CD4-positive, alpha-beta T cell (primary cell): ENCODE measurements around the gene ZNF536. TPM values are rescaled to one million over a fixed set of nuclear protein-coding genes. Genes with fewer than 3 reads are reported as not detected.

Experiments
- ATAC-seq: fragments of 200-7000 bp; cut with Tn5 transposase; one replicate; pipeline ENCODE4 v1.10.0; 2022; ENCODE audit warnings: mild to moderate bottlenecking; ENCODE audit not compliant: poor library complexity
- CTCF ChIA-PET: fragments of 350-600 bp; sonication (Branson Sonifier 250); formaldehyde crosslinking; loops from one replicate; lab custom pipeline; 2021; ENCODE audit warnings: antibody characterized with exemption, inconsistent platforms; lab: Charles Lee
- POLR2A ChIA-PET: fragments of 350-600 bp; sonication (Branson Sonifier 250); formaldehyde crosslinking; loops from one replicate; lab custom pipeline; 2021; ENCODE audit warnings: antibody characterized with exemption, inconsistent platforms; lab: Charles Lee
- DNase-seq, 14 experiments: peaks; one replicate each; pipeline ENCODE4 v3.0.0-alpha.2; 2013 to 2020; ENCODE audit warnings: mixed read lengths in 2 of 14
- H3K27ac ChIP-seq, 2 donors: one replicate each; pipeline versions ENCODE4 v1.5.1 to v1.7.0; 2013; ENCODE audit warnings: low read length in 2 of 2, low read depth in 1 of 2, mild to moderate bottlenecking in 1 of 2
- H3K27me3 ChIP-seq, 2 experiments: 1 replicate in 1 of 2; 2 replicates in 1 of 2; pipeline versions ENCODE4 v1.6.1 to v1.7.0; 2013; ENCODE audit warnings: low read length in 2 of 2, control low read depth in 1 of 2, mild to moderate bottlenecking in 1 of 2, moderate library complexity in 1 of 2; ENCODE audit not compliant: insufficient read depth in 2 of 2, control insufficient read depth in 1 of 2
- H3K36me3 ChIP-seq: one replicate; pipeline ENCODE4 v1.6.1; 2013; ENCODE audit warnings: low read length, control low read depth; ENCODE audit not compliant: insufficient read depth
- H3K4me1 ChIP-seq: one replicate; pipeline ENCODE4 v1.6.1; 2013; ENCODE audit warnings: low read length, control low read depth; ENCODE audit not compliant: insufficient read depth
- H3K4me3 ChIP-seq: one replicate; pipeline ENCODE4 v1.5.1; 2013; ENCODE audit warnings: mild to moderate bottlenecking, low read length, moderate library complexity
- H3K9me3 ChIP-seq, 2 experiments: 1 replicate in 1 of 2; 2 replicates in 1 of 2; pipeline versions ENCODE4 v1.6.1 to v1.7.0; 2013; ENCODE audit warnings: low read length in 2 of 2, mild to moderate bottlenecking in 2 of 2, control low read depth in 1 of 2, moderate library complexity in 1 of 2; ENCODE audit not compliant: control insufficient read depth in 1 of 2, insufficient read depth in 1 of 2
- H3K27ac Mint-ChIP-seq: one replicate; pipeline ENCODE4 v1.8.0; 2020; ENCODE audit warnings: mixed read lengths
- H3K27me3 Mint-ChIP-seq: one replicate; pipeline ENCODE4 v1.8.0; 2021; ENCODE audit warnings: mixed read lengths
- H3K36me3 Mint-ChIP-seq: one replicate; pipeline ENCODE4 v1.8.0; 2021; ENCODE audit warnings: low read depth, mixed read lengths
- H3K4me1 Mint-ChIP-seq: one replicate; pipeline ENCODE4 v1.8.0; 2021; ENCODE audit warnings: low read depth, mixed read lengths
- H3K4me3 Mint-ChIP-seq: one replicate; pipeline ENCODE4 v1.8.0; 2020; ENCODE audit warnings: mild to moderate bottlenecking, mixed read lengths
- H3K9me3 Mint-ChIP-seq: one replicate; pipeline ENCODE4 v1.8.0; 2020; ENCODE audit warnings: mixed read lengths
- intact Hi-C, 2 experiments: fragments of 100-400 bp; cut with DNase I in 1 of 2; cut with micrococcal nuclease in 1 of 2; formaldehyde crosslinking; loops; one replicate each; pipeline versions ENCODE4 v1.15.1 to v1.9.0; 2023 to 2025; cut with DNase I, micrococcal nuclease
- total RNA-seq, 174 experiments: library from RNA in 2 of 174; stranded (reverse) in 2 of 174; gene quantifications; one replicate each; pipeline ENCODE4 v1.2.3 and lab custom pipeline; 2021 to 2026
- TF ChIP-seq, protein P1 (sequence below): fragments of 200-600 bp; IDR thresholded peaks from one replicate; pipeline ENCODE4 v1.8.0; 2022; ENCODE audit warnings: antibody characterized with exemption, mild to moderate bottlenecking

The ZNF536 gene
- total RNA-seq, 2 experiments from 2014 or later, result not detected

DNA sequence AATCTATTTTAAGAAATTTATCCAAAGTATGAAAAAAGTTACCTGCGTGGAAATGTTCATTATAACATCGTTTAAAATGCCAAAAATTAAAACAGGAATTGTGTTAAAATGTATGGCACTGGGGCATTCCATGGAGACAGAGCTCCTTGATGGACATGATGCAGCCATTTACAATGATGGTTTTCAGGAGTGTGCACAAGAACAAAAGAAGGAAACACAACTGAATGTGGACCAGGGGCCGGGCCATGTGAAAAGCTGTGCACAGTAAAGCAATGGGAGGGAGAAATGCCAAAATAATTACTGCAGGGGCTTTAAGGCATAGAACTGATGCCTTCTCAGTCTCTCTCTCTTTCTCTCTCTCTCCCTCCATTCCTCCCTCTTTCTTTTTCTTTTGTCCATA, 115.0 kb downstream of the ZNF536 start:
- ATAC-seq (no peak), DNase-seq (no peak)
- Mint-ChIP-seq H3K9me3 (peaks cover 6% of the 10 kb centered on the region), H3K27ac (no peak overlapping the region), H3K4me3 (no peak overlapping the region), H3K27me3 (peaks cover 49% of the 10 kb centered on the region), H3K4me1 (no peaks in the 10 kb centered on the region), H3K36me3 (no peaks in the 10 kb centered on the region)
- no peak overlapping the region for H3K4me3 ChIP-seq
- intact Hi-C loops, result no loop called here
- TF ChIP-seq, protein P1, sequence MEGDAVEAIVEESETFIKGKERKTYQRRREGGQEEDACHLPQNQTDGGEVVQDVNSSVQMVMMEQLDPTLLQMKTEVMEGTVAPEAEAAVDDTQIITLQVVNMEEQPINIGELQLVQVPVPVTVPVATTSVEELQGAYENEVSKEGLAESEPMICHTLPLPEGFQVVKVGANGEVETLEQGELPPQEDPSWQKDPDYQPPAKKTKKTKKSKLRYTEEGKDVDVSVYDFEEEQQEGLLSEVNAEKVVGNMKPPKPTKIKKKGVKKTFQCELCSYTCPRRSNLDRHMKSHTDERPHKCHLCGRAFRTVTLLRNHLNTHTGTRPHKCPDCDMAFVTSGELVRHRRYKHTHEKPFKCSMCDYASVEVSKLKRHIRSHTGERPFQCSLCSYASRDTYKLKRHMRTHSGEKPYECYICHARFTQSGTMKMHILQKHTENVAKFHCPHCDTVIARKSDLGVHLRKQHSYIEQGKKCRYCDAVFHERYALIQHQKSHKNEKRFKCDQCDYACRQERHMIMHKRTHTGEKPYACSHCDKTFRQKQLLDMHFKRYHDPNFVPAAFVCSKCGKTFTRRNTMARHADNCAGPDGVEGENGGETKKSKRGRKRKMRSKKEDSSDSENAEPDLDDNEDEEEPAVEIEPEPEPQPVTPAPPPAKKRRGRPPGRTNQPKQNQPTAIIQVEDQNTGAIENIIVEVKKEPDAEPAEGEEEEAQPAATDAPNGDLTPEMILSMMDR, result no peak
- POLR2A ChIA-PET, result no interaction called here
- H3K36me3 ChIP-seq, result no peaks in the 10 kb centered on the region
- no peak overlapping the region for H3K27ac ChIP-seq
- H3K9me3 ChIP-seq, result no peaks in the 10 kb centered on the region
- CTCF ChIA-PET, result no interaction called here
- H3K4me1 ChIP-seq, result no peaks in the 10 kb centered on the region
- H3K27me3 ChIP-seq, result no peaks in the 10 kb centered on the region

DNA sequence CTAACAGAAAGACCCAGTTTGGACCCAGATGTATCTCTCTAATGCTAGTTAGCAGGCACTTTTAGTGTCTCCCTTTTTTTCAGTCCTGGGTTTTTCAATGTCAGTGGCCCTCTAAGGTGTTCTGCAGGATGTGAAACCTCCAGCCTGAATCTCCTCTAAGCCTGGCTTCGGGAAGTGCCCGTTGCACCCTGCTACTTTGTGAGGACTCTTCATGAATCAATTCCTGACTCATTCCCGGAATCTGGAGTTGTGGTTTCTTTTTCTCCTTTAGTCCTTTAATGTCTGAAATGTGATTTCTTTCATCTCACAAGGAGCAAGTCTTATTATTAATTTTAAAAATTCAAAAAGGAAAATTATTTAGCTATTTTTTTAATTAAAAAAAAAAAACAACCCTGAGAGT, 116.0 kb downstream of the ZNF536 start:
- ChIA-PET POLR2A (no interaction called here), CTCF (no interaction called here)
- no peak overlapping the region for H3K27ac Mint-ChIP-seq
- no peaks in the 10 kb centered on the region for H3K4me1 Mint-ChIP-seq
- Histone ChIP-seq H3K36me3 (no peaks in the 10 kb centered on the region), H3K9me3 (no peaks in the 10 kb centered on the region), H3K4me1 (no peaks in the 10 kb centered on the region), H3K27ac (no peak overlapping the region), H3K27me3 (no peaks in the 10 kb centered on the region), H3K4me3 (no peak overlapping the region)
- peaks cover 6% of the 10 kb centered on the region for H3K9me3 Mint-ChIP-seq
- TF ChIP-seq, protein P1, result no peak
- intact Hi-C loops, result no loop called here
- DNase-seq (no peak), ATAC-seq (no peak)
- H3K4me3 Mint-ChIP-seq, result no peak overlapping the region
- no peaks in the 10 kb centered on the region for H3K36me3 Mint-ChIP-seq
- H3K27me3 Mint-ChIP-seq, result peaks cover 56% of the 10 kb centered on the region

DNA sequence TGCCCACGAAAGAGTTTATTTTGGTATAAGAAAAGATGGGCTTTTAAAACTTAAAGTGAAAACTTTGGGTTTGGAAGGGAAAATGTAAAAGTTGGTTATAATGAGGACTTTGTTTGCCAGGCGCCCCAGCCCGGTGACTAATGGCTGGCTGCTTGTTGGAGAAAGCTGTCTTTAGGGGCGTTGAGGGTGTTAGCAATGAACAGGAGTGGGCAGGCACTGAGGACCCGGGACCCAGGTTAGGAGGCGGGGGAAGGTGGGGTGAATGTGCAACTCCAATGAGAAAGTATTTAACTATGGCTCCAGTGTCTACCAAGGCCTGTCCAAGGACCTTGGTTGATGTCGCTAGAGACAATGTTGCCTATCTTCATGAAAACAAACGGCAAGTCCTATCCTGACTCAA, 118.6 kb downstream of the ZNF536 start:
- no peak overlapping the region for H3K4me3 Mint-ChIP-seq
- Histone ChIP-seq H3K27ac (no peak overlapping the region), H3K4me1 (no peaks in the 10 kb centered on the region), H3K27me3 (no peaks in the 10 kb centered on the region), H3K4me3 (no peak overlapping the region), H3K9me3 (no peaks in the 10 kb centered on the region), H3K36me3 (no peaks in the 10 kb centered on the region)
- peaks cover 48% of the 10 kb centered on the region for H3K27me3 Mint-ChIP-seq
- DNase-seq, result no peak
- CTCF ChIA-PET, result no interaction called here
- no peaks in the 10 kb centered on the region for H3K36me3 Mint-ChIP-seq
- TF ChIP-seq, protein P1, result no peak
- no peak overlapping the region for H3K27ac Mint-ChIP-seq
- no peaks in the 10 kb centered on the region for H3K4me1 Mint-ChIP-seq
- no peak for ATAC-seq
- POLR2A ChIA-PET, result no interaction called here
- intact Hi-C loops, result no loop called here
- no peaks in the 10 kb centered on the region for H3K9me3 Mint-ChIP-seq
